PC-9 (cell line): ENCODE results near the gene EHD4. TPM values are rescaled to one million over a fixed set of nuclear protein-coding genes. Genes with fewer than 3 reads are reported as not detected.

Experiments used
- BruUV-seq: library from RNA; stranded (reverse); fragments of 400-500 nt; replicated peaks from 2 replicates; lab custom pipeline; 2021; lab: Mats Ljungman, UMichigan
- CTCF ChIA-PET: fragments of 300-600 bp; sonication (Branson Sonifier 250); formaldehyde crosslinking; loops from one replicate; lab custom pipeline; 2022; ENCODE audit warnings: antibody characterized with exemption; lab: Charles Lee
- POLR2A ChIA-PET: fragments of 300-600 bp; sonication (Branson Sonifier 250); formaldehyde crosslinking; loops from one replicate; lab custom pipeline; 2022; ENCODE audit warnings: antibody characterized with exemption; ENCODE audit not compliant: unreplicated experiment; lab: Charles Lee
- DNase-seq, 2 experiments: peaks; one replicate each; pipeline versions ENCODE4 v3.0.0 to v3.0.0-alpha.2; 2015 to 2022; ENCODE audit warnings: mixed read lengths in 1 of 2
- H2AFZ ChIP-seq: fragments of 200-600 bp; sonication (generic); 2 replicates; pipeline ENCODE4 v1.8.1; 2017; ENCODE audit warnings: antibody characterized with exemption
- H3F3A ChIP-seq: fragments of 200-600 bp; sonication (generic); 2 replicates; pipeline ENCODE4 v1.8.1; 2017; ENCODE audit warnings: antibody characterized with exemption, mild to moderate bottlenecking, low read depth; ENCODE audit not compliant: insufficient read depth
- H3K27ac ChIP-seq: fragments of 200-600 bp; sonication (generic); 2 replicates; pipeline ENCODE4 v1.6.1; 2016; ENCODE audit warnings: mixed run types
- H3K27me3 ChIP-seq: fragments of 200-600 bp; sonication (generic); 2 replicates; pipeline ENCODE4 v1.6.1; 2016; ENCODE audit warnings: low read depth, mixed run types; ENCODE audit not compliant: insufficient read depth
- H3K36me3 ChIP-seq: fragments of 200-600 bp; sonication (generic); 2 replicates; pipeline ENCODE4 v1.6.1; 2016; ENCODE audit warnings: low read depth, mixed run types
- H3K4me1 ChIP-seq: fragments of 200-600 bp; sonication (generic); replicated peaks from 2 replicates; pipeline ENCODE4 v1.6.1; 2016; ENCODE audit warnings: mixed run types; ENCODE audit not compliant: insufficient read depth
- H3K4me2 ChIP-seq: fragments of 200-600 bp; sonication (generic); 2 replicates; pipeline ENCODE4 v1.6.1; 2017; ENCODE audit warnings: mixed run types
- H3K4me3 ChIP-seq: fragments of 200-600 bp; sonication (generic); 2 replicates; pipeline ENCODE4 v1.6.1; 2016; ENCODE audit warnings: mixed run types
- H3K79me2 ChIP-seq: fragments of 200-600 bp; sonication (generic); 2 replicates; pipeline ENCODE4 v1.6.1; 2017; ENCODE audit warnings: low read depth, mixed run types
- H3K9me2 ChIP-seq: fragments of 200-600 bp; sonication (generic); 2 replicates; pipeline ENCODE4 v1.8.1; 2017; ENCODE audit warnings: mild to moderate bottlenecking; ENCODE audit not compliant: insufficient read depth
- H3K9me3 ChIP-seq: fragments of 200-600 bp; sonication (generic); 2 replicates; pipeline ENCODE4 v1.8.1; 2016; ENCODE audit warnings: low read depth; ENCODE audit not compliant: insufficient read depth
- H4K20me1 ChIP-seq: fragments of 200-600 bp; sonication (generic); 2 replicates; pipeline ENCODE4 v1.8.1; 2017; ENCODE audit not compliant: insufficient read depth
- CTCF ChIP-seq: fragments of 200-600 bp; sonication (generic); conservative IDR thresholded peaks from 2 replicates; pipeline ENCODE4 v1.6.1; 2017; ENCODE audit warnings: mixed run types, antibody characterized with exemption, mild to moderate bottlenecking, moderate library complexity
- EZH2 ChIP-seq: fragments of 200-600 bp; sonication (generic); IDR thresholded peaks from 2 replicates; pipeline ENCODE4 v1.8.0; 2017; ENCODE audit warnings: antibody characterized with exemption, low read depth
- intact Hi-C: fragments of 100-400 bp; cut with micrococcal nuclease; formaldehyde crosslinking; loops from one replicate; pipeline ENCODE4 v1.10.0; 2022; ENCODE audit not compliant: unreplicated experiment
- total RNA-seq: library from RNA; stranded (reverse); gene quantifications from 2 replicates; pipeline ENCODE4 v1.2.3, GENCODE V29; 2021

The EHD4 gene
- total RNA-seq, 1 experiment from 2014 or later, result 18.1 TPM

DNA sequence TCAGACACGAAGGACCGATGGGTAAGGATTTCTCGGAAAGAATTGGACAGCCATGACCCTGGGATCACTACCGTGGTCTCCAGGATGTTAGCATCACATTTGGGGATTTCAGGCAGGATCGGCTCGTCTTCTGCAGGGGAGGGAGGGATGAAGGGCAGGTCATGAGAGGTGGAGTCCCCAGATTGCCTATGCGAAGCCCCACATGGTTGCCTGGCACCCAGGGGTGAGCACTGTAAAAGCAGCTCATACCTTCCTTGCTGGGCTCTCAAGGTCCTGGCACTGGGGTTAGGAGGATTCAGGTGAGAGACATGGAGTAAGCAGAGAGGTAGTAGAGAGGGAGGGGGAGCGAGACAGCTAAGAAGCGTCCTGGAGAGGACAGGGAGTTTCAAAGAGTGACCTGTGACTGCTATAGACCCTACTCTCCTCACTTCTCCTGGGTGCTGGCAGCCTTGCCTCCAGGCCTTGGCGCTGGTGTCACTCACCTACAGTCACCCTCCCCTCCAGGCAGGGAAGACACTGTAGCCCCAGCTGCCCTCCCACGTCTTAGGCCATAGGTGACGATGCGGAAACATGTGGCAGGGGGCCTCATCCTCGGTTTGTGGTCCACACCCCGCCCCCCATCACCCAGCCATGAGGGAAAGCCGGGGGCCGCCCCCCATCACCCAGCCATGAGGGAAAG, 15.0 kb upstream of the EHD4 start:
- H3K9me2 ChIP-seq, result no peaks in the 10 kb centered on the region
- H3K27me3 ChIP-seq, result no peaks in the 10 kb centered on the region
- no peak for DNase-seq
- H3K79me2 ChIP-seq, result no peaks in the 10 kb centered on the region
- no peak overlapping the region for H2AFZ ChIP-seq
- no peak overlapping the region for H3K4me2 ChIP-seq
- H3K36me3 ChIP-seq, result no peaks in the 10 kb centered on the region
- H4K20me1 ChIP-seq, result no peaks in the 10 kb centered on the region
- TF ChIP-seq EZH2 (no peak), CTCF (no peak)
- intact Hi-C loops, result no loop called here
- H3K9me3 ChIP-seq, result no peaks in the 10 kb centered on the region
- CTCF ChIA-PET, result interaction anchor here (1.4 kb wide), 1 partner anchor 70 kb away, joined by 3 read pairs; no protein-coding TSS in a partner anchor
- no peaks in the 10 kb centered on the region for H3K4me1 ChIP-seq
- H3K4me3 ChIP-seq, result no peak overlapping the region
- POLR2A ChIA-PET, result no interaction called here
- H3F3A ChIP-seq, result no peaks in the 10 kb centered on the region
- no TSS peak for BruUV-seq
- no peak overlapping the region for H3K27ac ChIP-seq

- Histone ChIP-seq H4K20me1 (no peaks in the 10 kb centered on the region), H2AFZ (no peak overlapping the region), H3K27me3 (no peaks in the 10 kb centered on the region), H3K36me3 (no peaks in the 10 kb centered on the region), H3K79me2 (no peaks in the 10 kb centered on the region), H3K4me2 (no peak overlapping the region), H3K9me2 (no peaks in the 10 kb centered on the region), H3K4me3 (no peak overlapping the region), H3F3A (no peaks in the 10 kb centered on the region), H3K9me3 (no peaks in the 10 kb centered on the region), H3K27ac (no peak overlapping the region), H3K4me1 (no peaks in the 10 kb centered on the region)
- no peak for DNase-seq
- BruUV-seq, result no TSS peak
- intact Hi-C loops, result no loop called here
- no peak for TF ChIP-seq EZH2
- no peak for TF ChIP-seq CTCF
- CTCF ChIA-PET, result interaction anchor here (0.6 kb wide), 1 partner anchor 153 kb away, joined by 4 read pairs; no protein-coding TSS in a partner anchor
- POLR2A ChIA-PET, result interaction anchor here (0.7 kb wide), 1 partner anchor 24 kb away, joined by 3 read pairs; no protein-coding TSS in a partner anchor
Measured at GRCh38 chr15:41985236-41986160, 13.1 kb upstream of the EHD4 start.

DNA sequence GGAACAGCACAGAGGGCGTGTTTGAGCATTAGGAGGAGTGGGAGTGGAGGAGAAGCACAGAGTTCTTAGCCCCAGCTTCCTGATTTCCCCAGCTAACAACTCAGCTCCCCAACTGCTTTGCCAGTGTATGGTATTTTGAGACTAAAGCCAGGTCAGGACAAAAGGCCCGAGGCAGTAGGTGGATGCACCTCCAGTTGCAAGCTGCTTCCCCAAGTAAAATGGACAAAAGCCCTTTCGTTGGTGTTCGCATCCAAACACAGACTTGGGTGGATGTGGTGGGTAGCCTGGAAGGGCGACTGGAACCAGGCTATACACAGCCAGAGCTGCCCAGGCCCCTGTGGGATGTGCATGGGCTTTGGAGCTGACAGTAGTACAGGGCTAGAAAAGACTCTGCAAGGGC, 12.3 kb upstream of the EHD4 start:
- intact Hi-C loops, result no loop called here
- no peak for DNase-seq
- POLR2A ChIA-PET, result interaction anchor here (0.7 kb wide), 1 partner anchor 23 kb away, joined by 3 read pairs; no protein-coding TSS in a partner anchor
- no peak for TF ChIP-seq EZH2
- CTCF ChIA-PET, result interaction anchor here (0.6 kb wide), 2 partner anchors 11 to 154 kb away, joined by 4 read pairs; no protein-coding TSS in a partner anchor
- no peaks in the 10 kb centered on the region for H3K79me2 ChIP-seq
- H3K4me2 ChIP-seq, result no peak overlapping the region
- no peak overlapping the region for H3K4me3 ChIP-seq
- no peaks in the 10 kb centered on the region for H3K9me3 ChIP-seq
- H3K36me3 ChIP-seq, result no peaks in the 10 kb centered on the region
- H3K27me3 ChIP-seq, result no peaks in the 10 kb centered on the region
- H3F3A ChIP-seq, result 0 out of 2 replicates have a peak, but pooled peaks cover 3% of the 10 kb centered on the region
- peaks cover 6% of the 10 kb centered on the region for H3K4me1 ChIP-seq
- H3K9me2 ChIP-seq, result no peaks in the 10 kb centered on the region
- no peaks in the 10 kb centered on the region for H4K20me1 ChIP-seq
- BruUV-seq, result no TSS peak
- H2AFZ ChIP-seq, result no peak overlapping the region
- H3K27ac ChIP-seq, result no peak overlapping the region
